ENCODE results near the gene RPL4.

GRCh38 chr15:66462627-66463026, 42.0 kb downstream of the RPL4 start:
- TF ChIP-seq CTCF (IDR thresholded peaks at IDR 0.05) (no peak), POLR2AphosphoS5 (IDR thresholded peaks at IDR 0.05) (no peak)
